ENCODE measurements around the gene CSNK2A3. TPM values are rescaled to one million over a fixed set of nuclear protein-coding genes. Genes with fewer than 3 reads are reported as not detected.

CSNK2A3 gene
- total and polyA plus RNA-seq, 2 of the 13 experiments (the other 11 are each of a cell fraction or from before 2014, with no cell fraction given), result 1.7 to 3.5 TPM

DNA sequence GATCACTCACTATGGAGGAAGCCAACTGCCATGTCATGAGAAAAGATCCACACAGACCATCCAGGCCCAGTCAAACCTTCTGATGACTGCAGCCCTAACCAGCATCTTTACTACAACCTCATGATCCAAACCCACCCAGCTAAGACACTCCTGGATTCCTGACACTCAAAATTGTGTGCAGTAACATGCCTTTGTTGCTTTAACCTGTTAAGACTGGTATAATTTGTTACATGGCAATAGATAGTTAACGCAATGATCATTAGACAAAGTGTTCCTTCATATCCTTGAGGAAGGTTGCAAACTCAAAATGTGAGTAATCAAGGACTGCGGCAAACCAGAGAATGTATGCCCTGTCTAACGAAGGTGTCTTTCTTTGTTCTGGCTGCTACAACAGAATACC is 47.1 kb upstream of the CSNK2A3 start:
- Histone ChIP-seq H3K9ac (ENCODE audit: insufficient read depth, low read depth, low read length) (no peak overlapping the region), H2AFZ (ENCODE audit: low read length) (no peak overlapping the region), H3K27me3 (ENCODE audit: control insufficient read depth in 1 of 2, insufficient read depth in 2 of 2, low read length in 2 of 2) (peaks cover 1 to 15% of the 10 kb centered on the region in 2 experiments; a peak in 3 of 5 replicates), H3K4me2 (ENCODE audit: low read depth, low read length) (no peak overlapping the region), H3K4me3 (replicated peaks in 1 of 3; ENCODE audit: insufficient read depth in 1 of 3, low read depth in 2 of 3, low read length in 3 of 3) (no peak overlapping the region), H3K27ac (ENCODE audit: extremely low read length, insufficient read depth, low read length) (no peak overlapping the region), H3K36me3 (replicated peaks in 1 of 2; ENCODE audit: control insufficient read depth in 1 of 2, insufficient read depth in 2 of 2, low read length in 2 of 2) (no peaks in the 10 kb centered on the region), H3K4me1 (ENCODE audit: insufficient read depth, low read length) (no peaks in the 10 kb centered on the region), H4K20me1 (ENCODE audit: insufficient read depth, low read length) (no peaks in the 10 kb centered on the region), H3K79me2 (ENCODE audit: insufficient read depth, low read length) (no peaks in the 10 kb centered on the region), H3K9me3 (ENCODE audit: low read length) (no peaks in the 10 kb centered on the region)
- DNase-seq (ENCODE audit: low spot score) (no peak), FAIRE-seq (no peak), ATAC-seq (no peak)
- BruUV-seq (replicated peaks), result no TSS peak
- WGBS (ENCODE audit: low lambda C conversion rate), result 38% methylated on average over 3 of the region's 3 CpGs
- in situ Hi-C loops (cut with HindIII; ENCODE audit: extremely low pct_ligation_motif_present, low pct_unique_long_range_greater_than_20kb), result loop anchor here (5.0 kb wide), 1 partner anchor 387 kb away; no protein-coding TSS in a partner anchor
- CTCF ChIA-PET (ENCODE audit: low intra/inter-chr PET ratio, low total read pairs), result interaction anchor here (2.8 kb wide), 1 partner anchor 388 kb away, joined by 18 read pairs; no protein-coding TSS in a partner anchor
- intact Hi-C loops (cut with micrococcal nuclease; ENCODE audit: unreplicated experiment), result no loop called here
- POLR2A ChIA-PET, result no interaction called here
- TF ChIP-seq ZNF17 (CRISPR knock-in tag; IDR thresholded peaks at IDR 0.05) (no peak), ZNF333 (CRISPR knock-in tag; IDR thresholded peaks at IDR 0.05; ENCODE audit: borderline replicate concordance) (no peak), ZNF274 (CRISPR knock-in tag; IDR thresholded peaks at IDR 0.05) (no peak), ZKSCAN5 (CRISPR knock-in tag; IDR thresholded peaks at IDR 0.05) (no peak), CHD4 (IDR thresholded peaks at IDR 0.05; ENCODE audit: borderline replicate concordance, low read length) (no peak), ISX (CRISPR knock-in tag; conservative IDR thresholded peaks at IDR 0.05) (no peak), HHEX (CRISPR knock-in tag; IDR thresholded peaks at IDR 0.05) (no peak), ZNF598 (CRISPR knock-in tag; IDR thresholded peaks at IDR 0.05; ENCODE audit: borderline replicate concordance) (no peak)
- TF ChIP-seq, protein P1, sequence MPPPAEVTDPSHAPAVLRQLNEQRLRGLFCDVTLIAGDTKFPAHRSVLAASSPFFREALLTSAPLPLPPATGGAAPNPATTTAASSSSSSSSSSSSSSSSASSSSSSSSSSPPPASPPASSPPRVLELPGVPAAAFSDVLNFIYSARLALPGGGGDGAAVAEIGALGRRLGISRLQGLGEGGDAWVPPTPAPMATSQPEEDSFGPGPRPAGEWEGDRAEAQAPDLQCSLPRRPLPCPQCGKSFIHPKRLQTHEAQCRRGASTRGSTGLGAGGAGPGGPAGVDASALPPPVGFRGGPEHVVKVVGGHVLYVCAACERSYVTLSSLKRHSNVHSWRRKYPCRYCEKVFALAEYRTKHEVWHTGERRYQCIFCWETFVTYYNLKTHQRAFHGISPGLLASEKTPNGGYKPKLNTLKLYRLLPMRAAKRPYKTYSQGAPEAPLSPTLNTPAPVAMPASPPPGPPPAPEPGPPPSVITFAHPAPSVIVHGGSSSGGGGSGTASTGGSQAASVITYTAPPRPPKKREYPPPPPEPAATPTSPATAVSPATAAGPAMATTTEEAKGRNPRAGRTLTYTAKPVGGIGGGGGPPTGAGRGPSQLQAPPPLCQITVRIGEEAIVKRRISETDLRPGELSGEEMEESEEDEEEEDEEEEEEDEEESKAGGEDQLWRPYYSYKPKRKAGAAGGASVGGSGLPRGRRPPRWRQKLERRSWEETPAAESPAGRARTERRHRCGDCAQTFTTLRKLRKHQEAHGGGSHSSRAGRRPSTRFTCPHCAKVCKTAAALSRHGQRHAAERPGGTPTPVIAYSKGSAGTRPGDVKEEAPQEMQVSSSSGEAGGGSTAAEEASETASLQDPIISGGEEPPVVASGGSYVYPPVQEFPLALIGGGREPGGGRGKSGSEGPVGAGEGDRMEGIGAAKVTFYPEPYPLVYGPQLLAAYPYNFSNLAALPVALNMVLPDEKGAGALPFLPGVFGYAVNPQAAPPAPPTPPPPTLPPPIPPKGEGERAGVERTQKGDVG (CRISPR knock-in tag; IDR thresholded peaks at IDR 0.05; ENCODE audit: borderline replicate concordance), result no peak
- TF ChIP-seq, protein P2, sequence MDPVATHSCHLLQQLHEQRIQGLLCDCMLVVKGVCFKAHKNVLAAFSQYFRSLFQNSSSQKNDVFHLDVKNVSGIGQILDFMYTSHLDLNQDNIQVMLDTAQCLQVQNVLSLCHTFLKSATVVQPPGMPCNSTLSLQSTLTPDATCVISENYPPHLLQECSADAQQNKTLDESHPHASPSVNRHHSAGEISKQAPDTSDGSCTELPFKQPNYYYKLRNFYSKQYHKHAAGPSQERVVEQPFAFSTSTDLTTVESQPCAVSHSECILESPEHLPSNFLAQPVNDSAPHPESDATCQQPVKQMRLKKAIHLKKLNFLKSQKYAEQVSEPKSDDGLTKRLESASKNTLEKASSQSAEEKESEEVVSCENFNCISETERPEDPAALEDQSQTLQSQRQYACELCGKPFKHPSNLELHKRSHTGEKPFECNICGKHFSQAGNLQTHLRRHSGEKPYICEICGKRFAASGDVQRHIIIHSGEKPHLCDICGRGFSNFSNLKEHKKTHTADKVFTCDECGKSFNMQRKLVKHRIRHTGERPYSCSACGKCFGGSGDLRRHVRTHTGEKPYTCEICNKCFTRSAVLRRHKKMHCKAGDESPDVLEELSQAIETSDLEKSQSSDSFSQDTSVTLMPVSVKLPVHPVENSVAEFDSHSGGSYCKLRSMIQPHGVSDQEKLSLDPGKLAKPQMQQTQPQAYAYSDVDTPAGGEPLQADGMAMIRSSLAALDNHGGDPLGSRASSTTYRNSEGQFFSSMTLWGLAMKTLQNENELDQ (CRISPR knock-in tag; IDR thresholded peaks at IDR 0.05; ENCODE audit: borderline replicate concordance), result no peak

All from HepG2 (cell line).